Thoracic aorta (tissue), 2 donors: ENCODE results near the gene LRRC36. TPM values are rescaled to one million over a fixed set of nuclear protein-coding genes. Genes with fewer than 3 reads are reported as not detected.

Experiments
- ATAC-seq: fragments of 150-250 bp; one replicate; pipeline ENCODE4 v1.8.0; 2017; ENCODE audit warnings: low read depth; ENCODE audit not compliant: insufficient number of reproducible peaks, low FRiP score
- DNase-seq: peaks from one replicate; pipeline ENCODE4 v3.0.0-alpha.2; 2020; ENCODE audit warnings: low spot score
- H3K27ac ChIP-seq, 2 donors: fragments of 200-600 bp; sonication (generic); 1 replicate in 1 of 2; 2 replicates in 1 of 2; pipeline ENCODE4 v1.5.1; 2016; ENCODE audit warnings: mild to moderate bottlenecking in 2 of 2, moderate library complexity in 2 of 2
- H3K27me3 ChIP-seq: fragments of 200-600 bp; sonication (generic); replicated peaks from 2 replicates; pipeline ENCODE4 v1.6.0; 2016; ENCODE audit warnings: mild to moderate bottlenecking; ENCODE audit not compliant: insufficient read depth
- H3K36me3 ChIP-seq: fragments of 200-600 bp; sonication (generic); one replicate; pipeline ENCODE4 v1.5.1; 2016
- H3K4me1 ChIP-seq, 2 donors: fragments of 200-600 bp; sonication (generic); 1 replicate in 1 of 2; 2 replicates in 1 of 2; pipeline versions ENCODE4 v1.5.1 to v1.6.0; 2016; ENCODE audit warnings: low read depth in 2 of 2, mild to moderate bottlenecking in 1 of 2; ENCODE audit not compliant: control insufficient read depth in 1 of 2
- H3K4me3 ChIP-seq: fragments of 200-600 bp; sonication (generic); 2 replicates; pipeline ENCODE4 v1.5.1; 2016; ENCODE audit warnings: mild to moderate bottlenecking
- H3K9me3 ChIP-seq: fragments of 200-600 bp; sonication (generic); 2 replicates; pipeline ENCODE4 v1.5.1; 2016
- total RNA-seq, 2 donors: library from RNA; depleted of rRNA; stranded (reverse); fragments of >200 nt; gene quantifications; one replicate each; pipeline versions ENCODE4 v1.1.0 to v1.2.3, GENCODE V29; 2016
- TF ChIP-seq, protein P1 (sequence below): fragments of 200-600 bp; sonication (generic); IDR thresholded peaks from one replicate; pipeline ENCODE4 v1.5.1; 2019; ENCODE audit warnings: antibody characterized with exemption

Gene LRRC36
- total RNA-seq, 2 donors from 2014 or later = not detected

DNA sequence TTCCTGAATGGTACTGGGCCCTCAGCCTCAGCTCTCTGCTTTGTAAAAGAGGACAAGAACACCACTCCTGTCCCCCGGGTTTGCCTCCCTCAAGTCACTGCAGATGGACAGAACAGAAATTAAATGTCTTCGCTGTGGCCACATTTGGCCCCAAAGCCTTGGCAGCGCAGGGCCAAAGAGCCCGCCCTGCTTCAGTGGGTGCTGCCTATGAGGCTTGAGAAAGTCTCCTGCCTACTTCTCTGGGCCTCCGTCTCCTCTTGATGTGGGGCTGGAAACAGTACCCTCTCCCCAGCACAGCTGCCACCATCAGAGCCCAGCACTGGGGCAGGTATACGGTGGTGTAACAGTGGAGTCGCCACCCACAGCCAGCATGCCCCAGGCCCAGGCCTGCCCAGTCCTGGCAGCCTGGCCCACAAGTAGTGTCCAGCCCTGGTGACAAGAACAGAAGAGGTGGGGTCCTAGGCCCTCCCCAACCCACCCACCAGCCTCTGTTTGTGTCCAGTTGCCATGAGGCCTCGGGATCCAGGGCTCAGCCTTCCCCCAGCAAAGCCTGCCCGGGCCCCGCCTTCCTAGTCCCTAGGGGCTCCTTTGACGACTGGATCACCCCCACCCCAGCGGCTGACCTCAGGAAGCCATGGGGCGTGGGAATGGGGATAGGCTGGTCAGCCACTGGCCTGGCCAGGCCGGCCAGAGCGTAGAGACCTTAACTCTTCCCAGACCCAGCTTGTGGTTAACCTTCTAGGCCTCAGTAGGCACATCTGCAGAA, 70.6 kb downstream of the LRRC36 start:
- Histone ChIP-seq H3K36me3 (no peaks in the 10 kb centered on the region), H3K27me3 (peaks cover 3% of the 10 kb centered on the region), H3K27ac (no peak overlapping the region), H3K4me3 (no peak overlapping the region), H3K9me3 (no peaks in the 10 kb centered on the region), H3K4me1 (peaks cover 6 to 28% of the 10 kb centered on the region in 2 donors)
- TF ChIP-seq, protein P1, sequence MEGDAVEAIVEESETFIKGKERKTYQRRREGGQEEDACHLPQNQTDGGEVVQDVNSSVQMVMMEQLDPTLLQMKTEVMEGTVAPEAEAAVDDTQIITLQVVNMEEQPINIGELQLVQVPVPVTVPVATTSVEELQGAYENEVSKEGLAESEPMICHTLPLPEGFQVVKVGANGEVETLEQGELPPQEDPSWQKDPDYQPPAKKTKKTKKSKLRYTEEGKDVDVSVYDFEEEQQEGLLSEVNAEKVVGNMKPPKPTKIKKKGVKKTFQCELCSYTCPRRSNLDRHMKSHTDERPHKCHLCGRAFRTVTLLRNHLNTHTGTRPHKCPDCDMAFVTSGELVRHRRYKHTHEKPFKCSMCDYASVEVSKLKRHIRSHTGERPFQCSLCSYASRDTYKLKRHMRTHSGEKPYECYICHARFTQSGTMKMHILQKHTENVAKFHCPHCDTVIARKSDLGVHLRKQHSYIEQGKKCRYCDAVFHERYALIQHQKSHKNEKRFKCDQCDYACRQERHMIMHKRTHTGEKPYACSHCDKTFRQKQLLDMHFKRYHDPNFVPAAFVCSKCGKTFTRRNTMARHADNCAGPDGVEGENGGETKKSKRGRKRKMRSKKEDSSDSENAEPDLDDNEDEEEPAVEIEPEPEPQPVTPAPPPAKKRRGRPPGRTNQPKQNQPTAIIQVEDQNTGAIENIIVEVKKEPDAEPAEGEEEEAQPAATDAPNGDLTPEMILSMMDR = no peak
- DNase-seq = no peak
- no peak for ATAC-seq

DNA sequence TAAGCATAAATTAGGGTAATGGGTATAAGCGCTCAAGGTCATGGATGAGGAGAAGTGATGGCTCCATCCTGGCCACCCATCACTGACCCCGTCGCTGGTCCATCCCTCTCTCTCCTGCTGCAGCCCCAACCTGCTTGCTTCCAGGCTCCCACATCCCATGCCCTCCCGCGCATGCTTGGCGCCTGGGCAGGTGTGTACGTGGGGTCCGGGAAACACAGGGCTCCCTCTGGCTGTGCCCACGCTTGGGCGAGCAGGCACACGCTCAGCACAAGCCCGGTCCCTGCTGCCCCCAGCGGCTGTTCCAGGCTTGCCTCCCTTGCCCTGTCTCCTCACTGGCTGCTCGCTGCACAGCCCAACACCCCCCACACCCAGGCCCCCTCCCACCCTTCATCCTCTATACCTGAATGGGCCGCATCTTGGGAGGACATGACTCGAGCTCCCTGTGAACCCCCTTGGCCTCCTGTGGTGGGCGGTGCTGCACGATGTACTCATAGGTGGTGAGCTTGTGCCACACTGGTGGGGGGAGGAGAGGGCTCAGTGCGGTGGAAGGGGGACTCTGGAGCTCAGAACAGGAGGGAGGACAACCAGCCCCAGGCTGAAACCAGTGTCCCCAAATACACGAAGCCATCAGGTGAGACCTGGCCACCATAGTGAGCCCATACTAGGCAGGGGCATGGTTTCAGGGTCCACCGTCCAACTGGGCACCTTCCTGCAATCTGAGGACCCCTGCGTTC, 71.4 kb downstream of the LRRC36 start:
- H3K4me3 ChIP-seq = no peak overlapping the region
- TF ChIP-seq, protein P1 = no peak
- ATAC-seq (no peak), DNase-seq (no peak)
- H3K36me3 ChIP-seq = no peaks in the 10 kb centered on the region
- no peak overlapping the region for H3K27ac ChIP-seq
- peaks cover 6 to 25% of the 10 kb centered on the region in 2 donors for H3K4me1 ChIP-seq
- H3K9me3 ChIP-seq = no peaks in the 10 kb centered on the region
- H3K27me3 ChIP-seq = peaks cover 3% of the 10 kb centered on the region

DNA sequence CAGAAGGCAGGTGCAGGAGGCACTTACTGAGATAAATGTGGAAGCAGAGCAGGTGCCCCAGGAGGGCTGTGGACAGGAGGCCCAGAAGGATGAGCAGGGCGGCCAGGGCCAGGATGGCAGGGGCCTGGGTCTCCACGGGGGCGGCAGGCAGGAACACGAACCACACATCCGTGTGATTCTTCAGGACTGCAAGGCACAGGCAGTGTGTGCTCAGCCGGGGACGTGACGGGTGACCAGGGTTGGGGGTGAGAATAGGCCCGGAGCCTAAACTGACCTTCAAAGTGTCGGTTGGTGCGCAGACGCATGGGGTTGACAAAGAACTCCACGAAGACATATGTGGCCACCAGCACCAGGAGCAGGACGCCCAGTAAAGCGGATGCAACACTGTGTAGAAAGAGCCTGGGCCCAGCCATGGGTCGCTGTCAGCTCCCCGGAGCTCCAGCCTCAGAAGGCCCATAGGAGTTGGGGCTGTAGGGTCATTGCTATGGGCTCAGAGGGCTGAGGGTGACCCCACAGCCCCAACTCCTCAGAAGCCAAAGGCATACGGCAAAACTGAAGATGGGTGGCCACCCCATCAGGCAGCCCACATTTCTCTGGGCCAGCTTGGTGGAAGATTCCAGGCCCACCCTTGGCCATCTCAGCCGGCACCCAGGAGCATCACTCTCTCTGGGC, 72.1 kb downstream of the LRRC36 start:
- Histone ChIP-seq H3K4me1 (peaks cover 3 to 18% of the 10 kb centered on the region in 2 donors), H3K27ac (no peak overlapping the region), H3K9me3 (no peaks in the 10 kb centered on the region), H3K4me3 (no peak overlapping the region), H3K27me3 (peaks cover 3% of the 10 kb centered on the region), H3K36me3 (no peaks in the 10 kb centered on the region)
- DNase-seq (no peak), ATAC-seq (no peak)
- TF ChIP-seq, protein P1 = no peak

DNA sequence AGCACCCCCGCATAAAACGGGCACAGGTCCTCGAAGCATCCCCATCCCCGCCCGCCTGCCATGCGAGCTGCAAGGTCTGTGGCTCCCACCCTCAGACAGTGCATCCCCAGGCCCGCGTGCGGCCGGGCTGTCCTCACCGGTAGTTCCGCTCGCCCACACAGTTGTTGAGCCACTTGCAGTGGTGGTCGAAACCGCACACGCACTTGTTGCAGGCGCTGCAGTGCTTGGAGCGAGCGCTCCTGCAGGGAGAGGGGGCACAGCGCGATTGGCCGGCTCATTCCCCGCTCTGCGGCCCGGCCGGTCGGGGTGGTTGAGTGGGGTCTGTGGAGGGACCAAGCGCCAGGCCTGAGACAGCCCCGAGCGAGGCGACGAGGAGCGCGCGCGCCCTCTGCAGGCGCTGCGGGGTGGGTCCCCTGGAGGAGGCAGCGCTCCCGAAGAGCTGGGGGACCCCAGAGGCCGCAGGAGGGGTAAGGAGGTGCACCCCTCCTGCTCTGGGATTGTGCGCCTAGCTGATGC, 72.7 kb downstream of the LRRC36 start:
- no peak overlapping the region for H3K27ac ChIP-seq
- H3K4me3 ChIP-seq = no peak overlapping the region
- no peak for DNase-seq

More for the DNA sequence above, 72.7 kb downstream of the LRRC36 start:
- no peaks in the 10 kb centered on the region for H3K9me3 ChIP-seq
- peaks cover 3% of the 10 kb centered on the region for H3K27me3 ChIP-seq
- ATAC-seq = no peak
- H3K36me3 ChIP-seq = no peaks in the 10 kb centered on the region
- TF ChIP-seq, protein P1 = peak; percentile 54
- peaks cover under 1 to 12% of the 10 kb centered on the region in 2 donors for H3K4me1 ChIP-seq
